ENCODE data around the gene AGPAT4.
A peak's percentile ranks its signal among the peaks of the same experiment; 100 is the strongest.

Gene AGPAT4

DNA sequence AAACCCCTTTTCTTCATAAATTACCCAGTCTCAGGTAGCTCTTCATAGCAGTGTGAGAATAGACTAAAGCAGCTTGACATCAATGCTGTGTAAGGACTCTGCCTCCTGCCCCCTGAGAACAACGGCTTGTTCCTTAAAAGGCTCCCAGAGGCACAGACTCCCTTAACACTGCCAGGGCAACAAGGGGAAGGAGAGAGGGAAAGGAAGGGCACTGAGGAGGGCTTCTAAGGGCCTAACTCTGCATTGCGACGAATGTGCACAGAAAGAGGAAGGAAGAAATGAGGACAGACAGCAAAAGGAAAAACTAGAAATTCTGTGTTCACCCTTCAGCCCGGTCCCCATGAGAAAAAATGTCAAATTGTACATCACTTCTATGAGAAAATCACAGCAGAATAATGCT, 74.0 kb downstream of the AGPAT4 start:
- CTCF ChIA-PET = interaction anchor here (0.6 to 1.4 kb wide), 2 partner anchors 24 to 53 kb away, joined by 3 to 5 read pairs; no protein-coding TSS in a partner anchor
- Histone ChIP-seq H3K36me3 (ENCODE audit: control insufficient read depth in 4 of 4, insufficient read depth in 4 of 4, low read length in 3 of 4) (no peaks in the 10 kb centered on the region), H3K27ac (ENCODE audit: insufficient read depth in 1 of 2, low read depth in 1 of 2, low read length in 2 of 2, poor library complexity in 1 of 2, severe bottlenecking in 2 of 2) (no peak overlapping the region), H3K4me1 (ENCODE audit: control extremely low read depth in 1 of 4, control insufficient read depth in 4 of 4, insufficient read depth in 4 of 4, low read length in 3 of 4) (peaks cover 3 to 23% (median 19%) of the 10 kb centered on the region in 4 experiments), H3K27me3 (replicated peaks in 2 of 5; ENCODE audit: control insufficient read depth in 4 of 5, insufficient read depth in 5 of 5, low read length in 4 of 5) (no peaks in the 10 kb centered on the region), H3K4me3 (ENCODE audit: control insufficient read depth in 1 of 7, extremely low read depth in 1 of 7, insufficient read depth in 4 of 7, low read depth in 2 of 7, low read length in 6 of 7) (no peak overlapping the region), H3K9me3 (ENCODE audit: control extremely low read depth in 1 of 5, control insufficient read depth in 4 of 5, insufficient read depth in 2 of 5, low read depth in 1 of 5, low read length in 4 of 5) (no peaks in the 10 kb centered on the region)
- peak; percentile 6 to 50 (median 36) for DNase-seq
- WGBS (ENCODE audit: insufficient coverage) = 0% methylated on average over 3 of the region's 4 CpGs
- POLR2A ChIA-PET = no interaction called here

DNA sequence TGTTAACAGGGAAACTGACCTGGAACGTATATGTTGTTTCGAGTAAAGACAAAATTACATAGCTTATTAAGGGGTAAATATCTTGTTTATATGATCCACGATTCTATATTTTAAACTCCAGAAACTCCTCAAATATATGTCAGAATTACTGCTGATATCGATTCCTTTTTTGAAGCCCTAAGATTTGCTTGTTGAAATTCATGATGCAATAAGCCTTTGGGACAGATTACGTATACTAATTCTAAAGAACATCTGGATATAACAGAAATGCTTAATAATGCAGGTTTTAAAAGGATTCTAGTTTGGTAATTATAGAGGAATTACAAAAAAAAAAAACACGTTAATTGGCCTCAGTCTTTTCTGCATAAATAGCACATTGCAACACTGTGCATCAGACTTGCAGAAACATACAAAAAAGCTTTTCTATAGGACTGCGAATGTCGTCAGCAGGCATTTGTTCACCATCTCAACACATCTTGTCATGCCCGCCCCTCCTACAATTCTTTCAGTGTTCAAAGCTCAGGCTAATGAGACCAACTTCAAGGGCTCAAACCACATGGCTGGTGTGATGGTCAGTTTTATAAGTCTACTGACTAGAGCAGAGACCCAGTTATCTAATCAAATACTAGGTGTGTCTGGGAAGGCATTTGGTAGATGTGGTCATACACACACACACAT, 74.9 kb downstream of the AGPAT4 start:
- peaks cover 3 to 23% (median 19%) of the 10 kb centered on the region in 4 experiments for H3K4me1 ChIP-seq (ENCODE audit: control extremely low read depth in 1 of 4, control insufficient read depth in 4 of 4, insufficient read depth in 4 of 4, low read length in 3 of 4)
- ChIA-PET CTCF (interaction anchor here (0.7 to 1.4 kb wide), 3 partner anchors 9 to 25 kb away, joined by 3 to 5 read pairs (median 3); no protein-coding TSS in a partner anchor), POLR2A (no interaction called here)
- 100% methylated on average over 4 of the region's 9 CpGs for WGBS (ENCODE audit: insufficient coverage)
- H3K9me3 ChIP-seq (ENCODE audit: control extremely low read depth in 1 of 5, control insufficient read depth in 4 of 5, insufficient read depth in 2 of 5, low read depth in 1 of 5, low read length in 4 of 5) = no peaks in the 10 kb centered on the region
- no peak overlapping the region for H3K27ac ChIP-seq (ENCODE audit: insufficient read depth in 1 of 2, low read depth in 1 of 2, low read length in 2 of 2, poor library complexity in 1 of 2, severe bottlenecking in 2 of 2)
- no peak for DNase-seq
- H3K36me3 ChIP-seq (ENCODE audit: control insufficient read depth in 4 of 4, insufficient read depth in 4 of 4, low read length in 3 of 4) = no peaks in the 10 kb centered on the region
- no peaks in the 10 kb centered on the region for H3K27me3 ChIP-seq (replicated peaks in 2 of 5; ENCODE audit: control insufficient read depth in 4 of 5, insufficient read depth in 5 of 5, low read length in 4 of 5)
- no peak overlapping the region for H3K4me3 ChIP-seq (ENCODE audit: control insufficient read depth in 1 of 7, extremely low read depth in 1 of 7, insufficient read depth in 4 of 7, low read depth in 2 of 7, low read length in 6 of 7)

GRCh38 chr6:161198176-161198575, 75.7 kb downstream of the AGPAT4 start:
- H3K36me3 ChIP-seq (ENCODE audit: control insufficient read depth in 4 of 4, insufficient read depth in 4 of 4, low read length in 3 of 4) = no peaks in the 10 kb centered on the region
- peaks cover 3 to 23% (median 19%) of the 10 kb centered on the region in 4 experiments for H3K4me1 ChIP-seq (ENCODE audit: control extremely low read depth in 1 of 4, control insufficient read depth in 4 of 4, insufficient read depth in 4 of 4, low read length in 3 of 4)
- ChIA-PET POLR2A (no interaction called here), CTCF (interaction anchor here (0.9 kb wide), 1 partner anchor 11 kb away, joined by 3 read pairs; no protein-coding TSS in a partner anchor)
- H3K27ac ChIP-seq (ENCODE audit: insufficient read depth in 1 of 2, low read depth in 1 of 2, low read length in 2 of 2, poor library complexity in 1 of 2, severe bottlenecking in 2 of 2) = no peak overlapping the region
- peaks cover 0 to 2% (median 0%) of the 10 kb centered on the region in 5 experiments for H3K9me3 ChIP-seq (ENCODE audit: control extremely low read depth in 1 of 5, control insufficient read depth in 4 of 5, insufficient read depth in 2 of 5, low read depth in 1 of 5, low read length in 4 of 5)
- DNase-seq = no peak
- WGBS (ENCODE audit: insufficient coverage) = 90% methylated on average over 3 of the region's 4 CpGs
- H3K27me3 ChIP-seq (replicated peaks in 2 of 5; ENCODE audit: control insufficient read depth in 4 of 5, insufficient read depth in 5 of 5, low read length in 4 of 5) = no peaks in the 10 kb centered on the region
- H3K4me3 ChIP-seq (ENCODE audit: control insufficient read depth in 1 of 7, extremely low read depth in 1 of 7, insufficient read depth in 4 of 7, low read depth in 2 of 7, low read length in 6 of 7) = no peak overlapping the region

DNA sequence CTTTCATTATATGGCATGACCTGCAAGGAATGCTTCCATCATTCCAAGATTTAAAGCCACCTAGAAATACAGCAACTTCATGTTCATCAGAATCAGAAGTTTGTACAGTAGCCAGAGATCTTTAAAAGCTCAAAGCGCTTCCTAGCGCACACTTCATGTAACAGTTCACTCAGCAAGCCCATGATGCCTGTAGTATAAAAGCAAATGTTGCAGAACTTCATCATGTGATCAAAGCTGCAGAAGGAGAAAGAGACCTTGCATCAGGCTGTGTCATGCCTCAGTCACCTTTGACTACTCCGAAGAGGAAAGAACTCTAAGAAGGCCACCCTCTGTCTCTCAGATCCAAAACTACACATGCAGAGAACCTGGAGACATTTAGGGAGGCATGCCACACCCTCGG, 78.5 kb downstream of the AGPAT4 start:
- Histone ChIP-seq H3K27ac (ENCODE audit: insufficient read depth in 1 of 2, low read depth in 1 of 2, low read length in 2 of 2, poor library complexity in 1 of 2, severe bottlenecking in 2 of 2) (no peak overlapping the region), H3K9me3 (ENCODE audit: control extremely low read depth in 1 of 5, control insufficient read depth in 4 of 5, insufficient read depth in 2 of 5, low read depth in 1 of 5, low read length in 4 of 5) (peaks cover 0 to 7% (median 2%) of the 10 kb centered on the region in 5 experiments), H3K36me3 (ENCODE audit: control insufficient read depth in 4 of 4, insufficient read depth in 4 of 4, low read length in 3 of 4) (no peaks in the 10 kb centered on the region), H3K4me3 (ENCODE audit: control insufficient read depth in 1 of 7, extremely low read depth in 1 of 7, insufficient read depth in 4 of 7, low read depth in 2 of 7, low read length in 6 of 7) (no peak overlapping the region), H3K27me3 (replicated peaks in 2 of 5; ENCODE audit: control insufficient read depth in 4 of 5, insufficient read depth in 5 of 5, low read length in 4 of 5) (no peaks in the 10 kb centered on the region), H3K4me1 (ENCODE audit: control extremely low read depth in 1 of 4, control insufficient read depth in 4 of 4, insufficient read depth in 4 of 4, low read length in 3 of 4) (peaks cover 0 to 10% (median 7%) of the 10 kb centered on the region in 4 experiments)
- ChIA-PET CTCF (interaction anchor here (1.4 kb wide), 1 partner anchor 31 kb away, joined by 4 read pairs; no protein-coding TSS in a partner anchor), POLR2A (no interaction called here)
- WGBS (ENCODE audit: insufficient coverage) = 92% methylated on average over 2 of the region's 4 CpGs
- DNase-seq = no peak

- no peak overlapping the region for H3K27ac ChIP-seq (ENCODE audit: insufficient read depth in 1 of 2, low read depth in 1 of 2, low read length in 2 of 2, poor library complexity in 1 of 2, severe bottlenecking in 2 of 2)
- POLR2A ChIA-PET = no interaction called here
- H3K36me3 ChIP-seq (ENCODE audit: control insufficient read depth in 4 of 4, insufficient read depth in 4 of 4, low read length in 3 of 4) = no peaks in the 10 kb centered on the region
- peaks cover 0 to 7% (median 2%) of the 10 kb centered on the region in 5 experiments for H3K9me3 ChIP-seq (ENCODE audit: control extremely low read depth in 1 of 5, control insufficient read depth in 4 of 5, insufficient read depth in 2 of 5, low read depth in 1 of 5, low read length in 4 of 5)
- DNase-seq = no peak
- H3K4me1 ChIP-seq (ENCODE audit: control extremely low read depth in 1 of 4, control insufficient read depth in 4 of 4, insufficient read depth in 4 of 4, low read length in 3 of 4) = no peaks in the 10 kb centered on the region
- CTCF ChIA-PET = interaction anchor here (1.7 kb wide), 1 partner anchor 11 kb away, joined by 4 read pairs; no protein-coding TSS in a partner anchor
- H3K4me3 ChIP-seq (ENCODE audit: control insufficient read depth in 1 of 7, extremely low read depth in 1 of 7, insufficient read depth in 4 of 7, low read depth in 2 of 7, low read length in 6 of 7) = no peak overlapping the region
- no peaks in the 10 kb centered on the region for H3K27me3 ChIP-seq (replicated peaks in 2 of 5; ENCODE audit: control insufficient read depth in 4 of 5, insufficient read depth in 5 of 5, low read length in 4 of 5)
- WGBS (ENCODE audit: insufficient coverage) = 95% methylated on average over 4 of the region's 4 CpGs
These were observed 79.5 kb downstream of the AGPAT4 start for GRCh38 chr6:161194374-161194773.

GRCh38 chr6:161192636-161193411, 81.0 kb downstream of the AGPAT4 start:
- H3K4me3 ChIP-seq (ENCODE audit: control insufficient read depth in 1 of 7, extremely low read depth in 1 of 7, insufficient read depth in 4 of 7, low read depth in 2 of 7, low read length in 6 of 7) = no peak overlapping the region
- peaks cover 0 to 7% (median 2%) of the 10 kb centered on the region in 5 experiments for H3K9me3 ChIP-seq (ENCODE audit: control extremely low read depth in 1 of 5, control insufficient read depth in 4 of 5, insufficient read depth in 2 of 5, low read depth in 1 of 5, low read length in 4 of 5)
- H3K4me1 ChIP-seq (ENCODE audit: control extremely low read depth in 1 of 4, control insufficient read depth in 4 of 4, insufficient read depth in 4 of 4, low read length in 3 of 4) = no peaks in the 10 kb centered on the region
- peaks cover 0 to 3% (median 0%) of the 10 kb centered on the region in 4 experiments for H3K36me3 ChIP-seq (ENCODE audit: control insufficient read depth in 4 of 4, insufficient read depth in 4 of 4, low read length in 3 of 4)
- no peaks in the 10 kb centered on the region for H3K27me3 ChIP-seq (replicated peaks in 2 of 5; ENCODE audit: control insufficient read depth in 4 of 5, insufficient read depth in 5 of 5, low read length in 4 of 5)
- POLR2A ChIA-PET = no interaction called here
- CTCF ChIA-PET = interaction anchor here (0.9 kb wide), 1 partner anchor 18 kb away, joined by 3 read pairs; no protein-coding TSS in a partner anchor
- DNase-seq = no peak
- H3K27ac ChIP-seq (ENCODE audit: insufficient read depth in 1 of 2, low read depth in 1 of 2, low read length in 2 of 2, poor library complexity in 1 of 2, severe bottlenecking in 2 of 2) = no peak overlapping the region
- WGBS (ENCODE audit: insufficient coverage) = 94% methylated on average over 5 of the region's 5 CpGs
